ENCODE data around the gene PIGS. TPM values are rescaled to one million over a fixed set of nuclear protein-coding genes. Genes with fewer than 3 reads are reported as not detected.

Gene PIGS
- total and polyA plus RNA-seq, 2 of the 13 experiments (the other 11 are each of a cell fraction or from before 2014, with no cell fraction given): 31.7 to 42.6 TPM

- TF ChIP-seq, protein P1, sequence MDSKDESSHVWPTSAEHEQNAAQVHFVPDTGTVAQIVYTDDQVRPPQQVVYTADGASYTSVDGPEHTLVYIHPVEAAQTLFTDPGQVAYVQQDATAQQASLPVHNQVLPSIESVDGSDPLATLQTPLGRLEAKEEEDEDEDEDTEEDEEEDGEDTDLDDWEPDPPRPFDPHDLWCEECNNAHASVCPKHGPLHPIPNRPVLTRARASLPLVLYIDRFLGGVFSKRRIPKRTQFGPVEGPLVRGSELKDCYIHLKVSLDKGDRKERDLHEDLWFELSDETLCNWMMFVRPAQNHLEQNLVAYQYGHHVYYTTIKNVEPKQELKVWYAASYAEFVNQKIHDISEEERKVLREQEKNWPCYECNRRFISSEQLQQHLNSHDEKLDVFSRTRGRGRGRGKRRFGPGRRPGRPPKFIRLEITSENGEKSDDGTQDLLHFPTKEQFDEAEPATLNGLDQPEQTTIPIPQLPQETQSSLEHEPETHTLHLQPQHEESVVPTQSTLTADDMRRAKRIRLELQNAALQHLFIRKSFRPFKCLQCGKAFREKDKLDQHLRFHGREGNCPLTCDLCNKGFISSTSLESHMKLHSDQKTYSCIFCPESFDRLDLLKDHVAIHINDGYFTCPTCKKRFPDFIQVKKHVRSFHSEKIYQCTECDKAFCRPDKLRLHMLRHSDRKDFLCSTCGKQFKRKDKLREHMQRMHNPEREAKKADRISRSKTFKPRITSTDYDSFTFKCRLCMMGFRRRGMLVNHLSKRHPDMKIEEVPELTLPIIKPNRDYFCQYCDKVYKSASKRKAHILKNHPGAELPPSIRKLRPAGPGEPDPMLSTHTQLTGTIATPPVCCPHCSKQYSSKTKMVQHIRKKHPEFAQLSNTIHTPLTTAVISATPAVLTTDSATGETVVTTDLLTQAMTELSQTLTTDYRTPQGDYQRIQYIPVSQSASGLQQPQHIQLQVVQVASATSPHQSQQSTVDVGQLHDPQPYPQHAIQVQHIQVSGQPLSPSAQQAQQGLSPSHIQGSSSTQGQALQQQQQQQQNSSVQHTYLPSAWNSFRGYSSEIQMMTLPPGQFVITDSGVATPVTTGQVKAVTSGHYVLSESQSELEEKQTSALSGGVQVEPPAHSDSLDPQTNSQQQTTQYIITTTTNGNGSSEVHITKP (CRISPR knock-in tag; IDR thresholded peaks at IDR 0.05; ENCODE audit: low read depth): no peak
- no peak for TF ChIP-seq NCOA5 (CRISPR knock-in tag; IDR thresholded peaks at IDR 0.05)
- TF ChIP-seq ZZZ3 (CRISPR knock-in tag; IDR thresholded peaks at IDR 0.05; ENCODE audit: borderline replicate concordance): no peak
- no peak for TF ChIP-seq NFKB2 (CRISPR knock-in tag; IDR thresholded peaks at IDR 0.05; ENCODE audit: borderline replicate concordance)
- 0 out of 2 replicates have a peak, but pooled peaks have one; percentile 49 for TF ChIP-seq ZNF564 (CRISPR knock-in tag; IDR thresholded peaks at IDR 0.05)
- no peak for TF ChIP-seq CCAR2 (optimal IDR thresholded peaks at IDR 0.05; ENCODE audit: low read depth, low read length)
- TF ChIP-seq PTBP1 (IDR thresholded peaks at IDR 0.05; ENCODE audit: low read depth, low read length, poor library complexity, severe bottlenecking): no peak
- TF ChIP-seq KDM2A (CRISPR knock-in tag; IDR thresholded peaks at IDR 0.05; ENCODE audit: borderline replicate concordance, low read depth): peak; percentile 71; the same call in 1 of the 2 replicates
- TF ChIP-seq NR2F6 (IDR thresholded peaks at IDR 0.05): no peak
- no peak for TF ChIP-seq NR2F6 (CRISPR knock-in tag; IDR thresholded peaks at IDR 0.05)
- TF ChIP-seq, protein P2, sequence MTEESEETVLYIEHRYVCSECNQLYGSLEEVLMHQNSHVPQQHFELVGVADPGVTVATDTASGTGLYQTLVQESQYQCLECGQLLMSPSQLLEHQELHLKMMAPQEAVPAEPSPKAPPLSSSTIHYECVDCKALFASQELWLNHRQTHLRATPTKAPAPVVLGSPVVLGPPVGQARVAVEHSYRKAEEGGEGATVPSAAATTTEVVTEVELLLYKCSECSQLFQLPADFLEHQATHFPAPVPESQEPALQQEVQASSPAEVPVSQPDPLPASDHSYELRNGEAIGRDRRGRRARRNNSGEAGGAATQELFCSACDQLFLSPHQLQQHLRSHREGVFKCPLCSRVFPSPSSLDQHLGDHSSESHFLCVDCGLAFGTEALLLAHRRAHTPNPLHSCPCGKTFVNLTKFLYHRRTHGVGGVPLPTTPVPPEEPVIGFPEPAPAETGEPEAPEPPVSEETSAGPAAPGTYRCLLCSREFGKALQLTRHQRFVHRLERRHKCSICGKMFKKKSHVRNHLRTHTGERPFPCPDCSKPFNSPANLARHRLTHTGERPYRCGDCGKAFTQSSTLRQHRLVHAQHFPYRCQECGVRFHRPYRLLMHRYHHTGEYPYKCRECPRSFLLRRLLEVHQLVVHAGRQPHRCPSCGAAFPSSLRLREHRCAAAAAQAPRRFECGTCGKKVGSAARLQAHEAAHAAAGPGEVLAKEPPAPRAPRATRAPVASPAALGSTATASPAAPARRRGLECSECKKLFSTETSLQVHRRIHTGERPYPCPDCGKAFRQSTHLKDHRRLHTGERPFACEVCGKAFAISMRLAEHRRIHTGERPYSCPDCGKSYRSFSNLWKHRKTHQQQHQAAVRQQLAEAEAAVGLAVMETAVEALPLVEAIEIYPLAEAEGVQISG (CRISPR knock-in tag; IDR thresholded peaks at IDR 0.05): peak; percentile 36
- no peak for TF ChIP-seq ZNF253 (CRISPR knock-in tag; IDR thresholded peaks at IDR 0.05; ENCODE audit: borderline replicate concordance)
- TF ChIP-seq, protein P3, sequence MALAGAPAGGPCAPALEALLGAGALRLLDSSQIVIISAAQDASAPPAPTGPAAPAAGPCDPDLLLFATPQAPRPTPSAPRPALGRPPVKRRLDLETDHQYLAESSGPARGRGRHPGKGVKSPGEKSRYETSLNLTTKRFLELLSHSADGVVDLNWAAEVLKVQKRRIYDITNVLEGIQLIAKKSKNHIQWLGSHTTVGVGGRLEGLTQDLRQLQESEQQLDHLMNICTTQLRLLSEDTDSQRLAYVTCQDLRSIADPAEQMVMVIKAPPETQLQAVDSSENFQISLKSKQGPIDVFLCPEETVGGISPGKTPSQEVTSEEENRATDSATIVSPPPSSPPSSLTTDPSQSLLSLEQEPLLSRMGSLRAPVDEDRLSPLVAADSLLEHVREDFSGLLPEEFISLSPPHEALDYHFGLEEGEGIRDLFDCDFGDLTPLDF (CRISPR knock-in tag; IDR thresholded peaks at IDR 0.05): no peak
- TF ChIP-seq CCDC6 (CRISPR knock-in tag; IDR thresholded peaks at IDR 0.05): no peak
- TF ChIP-seq ZNF776 (CRISPR knock-in tag; IDR thresholded peaks at IDR 0.05): no peak
- no peak for TF ChIP-seq SAFB2 (CRISPR knock-in tag; IDR thresholded peaks at IDR 0.05; ENCODE audit: borderline replicate concordance, low read depth)
- TF ChIP-seq ZNF513 (CRISPR knock-in tag; conservative IDR thresholded peaks at IDR 0.05): no peak
- no peak for TF ChIP-seq ZBTB2 (CRISPR knock-in tag; IDR thresholded peaks at IDR 0.05; ENCODE audit: low read depth)
Measured at GRCh38 chr17:28552176-28552999, 18.9 kb downstream of the PIGS start, which contains the start of gene UNC119 (continued).
